ENCODE measurements around the gene FAM171A1.

DNA sequence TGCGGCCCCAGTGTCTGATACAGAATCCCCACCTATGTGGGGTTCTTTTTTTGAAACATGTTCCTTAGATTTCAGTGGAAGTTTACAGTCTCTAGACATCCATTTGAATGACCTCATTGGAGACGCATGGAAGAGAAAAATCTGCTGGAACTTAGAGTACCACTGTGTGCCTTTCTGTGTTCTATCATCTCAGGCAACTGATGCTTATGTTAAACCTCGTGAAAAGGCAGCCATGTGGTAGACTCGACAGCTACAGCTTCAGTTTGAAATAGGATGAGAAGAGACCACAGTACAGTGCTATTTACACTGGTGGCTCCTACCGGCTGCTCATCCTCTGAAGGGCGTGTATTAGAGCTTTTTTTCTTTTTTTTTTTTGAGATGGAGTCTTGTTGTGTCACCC, 74.4 kb downstream of the FAM171A1 start:
- TF ChIP-seq, protein P1, sequence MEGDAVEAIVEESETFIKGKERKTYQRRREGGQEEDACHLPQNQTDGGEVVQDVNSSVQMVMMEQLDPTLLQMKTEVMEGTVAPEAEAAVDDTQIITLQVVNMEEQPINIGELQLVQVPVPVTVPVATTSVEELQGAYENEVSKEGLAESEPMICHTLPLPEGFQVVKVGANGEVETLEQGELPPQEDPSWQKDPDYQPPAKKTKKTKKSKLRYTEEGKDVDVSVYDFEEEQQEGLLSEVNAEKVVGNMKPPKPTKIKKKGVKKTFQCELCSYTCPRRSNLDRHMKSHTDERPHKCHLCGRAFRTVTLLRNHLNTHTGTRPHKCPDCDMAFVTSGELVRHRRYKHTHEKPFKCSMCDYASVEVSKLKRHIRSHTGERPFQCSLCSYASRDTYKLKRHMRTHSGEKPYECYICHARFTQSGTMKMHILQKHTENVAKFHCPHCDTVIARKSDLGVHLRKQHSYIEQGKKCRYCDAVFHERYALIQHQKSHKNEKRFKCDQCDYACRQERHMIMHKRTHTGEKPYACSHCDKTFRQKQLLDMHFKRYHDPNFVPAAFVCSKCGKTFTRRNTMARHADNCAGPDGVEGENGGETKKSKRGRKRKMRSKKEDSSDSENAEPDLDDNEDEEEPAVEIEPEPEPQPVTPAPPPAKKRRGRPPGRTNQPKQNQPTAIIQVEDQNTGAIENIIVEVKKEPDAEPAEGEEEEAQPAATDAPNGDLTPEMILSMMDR (conservative IDR thresholded peaks at IDR 0.05 in 1 of 2, IDR thresholded peaks at IDR 0.05 in 1 of 2; ENCODE audit: low read depth in 1 of 2, low read length in 2 of 2), result no peak
- no peak for TF ChIP-seq EZH2 (IDR thresholded peaks at IDR 0.05; ENCODE audit: low read length, missing control alignments)

Data from fibroblast of lung (primary cell).